HG03095 (cell line): ENCODE results near the gene EXD3.
"Not testable (repeated sequence)": the region's sequence is repeated elsewhere in the genome, so short reads cannot be mapped to it uniquely, and the experiment has no call there.

Experiments used
- ATAC-seq: cut with Tn5 transposase; IDR thresholded peaks from one replicate; pipeline ENCODE4 v1.9.1; 2021; ENCODE audit warnings: moderate library complexity; ENCODE audit not compliant: unreplicated experiment

EXD3 gene

DNA sequence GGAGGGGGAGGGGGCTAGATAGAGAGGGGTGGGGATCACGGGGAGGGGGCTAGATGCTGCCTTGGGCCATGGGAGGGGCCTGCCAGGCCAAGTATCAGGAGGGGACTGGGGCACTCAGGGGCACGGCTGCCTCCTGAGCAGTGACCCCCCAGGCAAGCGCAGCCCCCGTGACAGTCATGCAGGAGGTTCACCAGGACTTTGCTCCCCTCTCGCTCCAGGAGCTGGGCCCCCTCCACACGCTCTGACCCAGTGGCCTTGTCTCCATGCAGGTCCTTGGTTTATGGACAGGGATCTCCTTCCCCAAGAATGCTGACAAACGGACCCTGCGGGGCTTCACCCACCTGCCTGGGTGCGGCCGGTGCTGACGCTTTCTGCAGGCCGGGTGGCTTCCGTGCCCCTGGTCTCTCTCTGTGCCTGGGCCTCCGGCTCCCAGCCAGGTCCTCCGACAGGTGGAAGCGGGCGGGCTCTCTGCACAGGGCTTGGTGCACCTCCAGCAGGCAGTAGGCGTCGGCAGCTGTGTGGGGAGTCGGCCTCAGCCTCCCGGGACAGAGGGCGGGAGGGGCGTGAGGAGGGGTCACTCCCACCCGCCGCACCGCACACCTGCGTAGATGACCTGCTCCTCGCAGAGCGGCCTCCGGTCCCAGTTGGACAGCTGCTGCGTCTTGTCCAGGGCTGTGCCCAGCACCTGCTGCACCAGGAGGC is 74.0 kb downstream of the EXD3 start:
- ATAC-seq, result no peak

DNA sequence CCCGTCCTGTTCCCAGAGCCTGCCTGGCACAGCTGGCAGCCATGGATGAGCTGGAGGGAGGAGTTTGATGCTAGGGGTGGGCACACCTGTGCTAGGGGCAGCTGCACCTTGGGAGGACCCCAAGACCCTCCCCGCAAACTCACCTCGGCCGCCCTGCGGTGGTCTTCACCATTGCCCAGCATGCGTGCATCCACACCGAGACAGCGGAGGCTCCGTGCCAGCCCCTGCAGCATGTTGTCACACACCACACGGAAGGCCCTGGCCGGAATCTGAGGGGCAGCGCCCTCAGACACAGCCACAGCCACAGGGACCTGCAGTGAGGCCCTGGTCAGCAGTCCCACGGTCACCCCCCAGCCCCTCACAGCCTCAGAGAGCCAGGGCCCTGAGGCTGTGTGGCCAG is 75.0 kb downstream of the EXD3 start:
- no peak for ATAC-seq

DNA sequence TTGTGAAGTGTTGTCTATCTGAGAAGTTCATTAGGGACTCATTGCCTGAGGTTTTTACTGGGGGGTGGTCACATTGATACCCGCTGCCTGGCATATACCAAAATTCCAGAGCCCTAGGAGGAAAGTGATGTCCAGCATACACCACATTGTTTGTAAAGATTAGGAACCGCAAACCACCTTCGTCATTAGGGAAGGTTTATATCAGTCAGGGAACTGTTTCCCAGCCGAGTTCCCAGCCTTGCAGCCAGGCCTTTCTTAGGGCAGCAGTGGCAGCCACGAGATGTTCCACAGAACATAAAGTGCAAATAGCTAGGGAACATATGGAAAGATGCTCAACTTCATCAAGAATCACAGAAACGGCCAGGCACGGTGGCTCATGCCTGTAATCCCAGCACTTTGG is 80.5 kb downstream of the EXD3 start:
- ATAC-seq, result no peak

DNA sequence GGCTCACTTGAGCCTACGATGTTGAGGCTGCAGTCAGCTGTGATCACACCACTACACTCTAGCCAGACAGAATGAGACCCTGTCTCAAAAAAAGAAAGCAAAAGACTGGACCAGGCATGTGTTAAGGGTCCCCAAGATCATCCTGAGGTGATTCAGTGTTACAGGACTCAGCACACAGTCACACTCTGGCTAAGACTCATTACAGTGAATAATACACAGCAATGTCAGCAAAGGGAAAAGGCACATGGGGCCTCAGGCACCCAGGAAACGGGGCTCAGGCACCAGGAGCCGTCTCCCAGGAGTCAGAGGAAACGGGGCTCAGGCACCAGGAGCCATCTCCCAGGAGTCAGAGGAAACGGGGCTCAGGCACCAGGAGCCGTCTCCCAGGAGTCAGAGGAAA is 81.7 kb downstream of the EXD3 start:
- no peak for ATAC-seq

DNA sequence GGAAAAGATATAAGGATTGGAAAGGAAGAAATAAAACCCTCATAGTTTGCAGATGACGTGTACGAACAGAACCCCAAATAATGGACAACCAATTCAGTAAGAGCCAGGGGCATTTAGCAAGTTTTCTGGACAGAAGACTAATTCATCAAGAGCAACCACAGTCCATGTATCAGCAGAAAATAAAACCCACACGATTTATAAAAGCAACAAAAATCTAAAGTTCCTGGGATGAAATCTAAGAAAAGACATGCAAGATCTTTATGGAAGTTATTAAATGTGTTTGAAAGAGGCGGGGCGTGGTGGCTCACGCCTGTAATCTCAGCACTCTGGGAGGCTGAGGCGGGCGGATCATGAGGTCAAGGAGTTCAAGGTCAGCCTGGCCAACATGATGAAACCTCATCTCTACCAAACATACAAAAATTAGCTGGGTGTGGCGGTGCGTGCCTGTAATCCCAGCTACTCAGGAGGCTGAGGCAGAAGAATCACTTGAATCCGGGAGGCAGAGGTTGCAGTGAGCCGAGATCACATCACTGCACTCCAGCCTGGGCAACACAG is 83.0 kb downstream of the EXD3 start:
- not testable (repeated sequence) for ATAC-seq

DNA sequence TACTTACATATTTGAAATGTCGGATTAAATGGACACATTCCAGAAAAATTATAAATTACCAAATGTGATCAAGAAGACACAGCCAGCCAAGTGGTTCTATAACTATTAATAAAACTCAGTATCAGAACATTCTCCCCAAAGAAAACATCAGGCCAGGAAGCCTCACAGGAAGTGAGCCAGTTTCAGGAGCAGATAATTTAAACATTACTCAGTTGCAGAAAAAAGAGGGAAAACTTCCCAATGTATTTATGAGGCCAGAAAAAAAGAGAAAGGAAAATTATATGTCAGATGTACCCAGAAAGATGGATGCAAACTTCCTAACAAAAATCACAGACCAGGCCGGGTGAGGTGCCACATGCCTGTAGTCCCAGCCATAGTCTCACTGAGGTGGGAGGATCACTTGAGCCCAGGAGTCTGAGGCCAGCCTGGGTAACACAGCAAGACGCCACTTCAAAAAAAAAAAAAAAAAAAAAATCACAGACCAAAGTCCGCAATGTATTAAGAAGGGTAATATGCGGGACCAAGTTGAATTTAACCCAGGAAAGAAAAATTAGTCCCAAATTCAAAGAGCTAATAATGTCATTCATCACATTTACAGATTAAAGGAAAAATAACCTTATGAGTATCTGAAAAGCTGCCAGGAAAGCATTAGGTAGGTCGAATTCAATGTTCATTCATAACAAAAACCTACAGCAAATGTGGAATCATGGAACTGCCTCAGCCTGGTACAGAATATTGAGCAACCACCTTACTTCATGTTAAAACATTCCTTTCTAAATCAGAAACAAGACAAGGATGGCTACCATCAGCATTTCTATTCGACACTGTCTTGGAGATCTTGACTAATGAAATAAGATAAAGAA is 83.7 kb downstream of the EXD3 start:
- ATAC-seq, result no peak

DNA sequence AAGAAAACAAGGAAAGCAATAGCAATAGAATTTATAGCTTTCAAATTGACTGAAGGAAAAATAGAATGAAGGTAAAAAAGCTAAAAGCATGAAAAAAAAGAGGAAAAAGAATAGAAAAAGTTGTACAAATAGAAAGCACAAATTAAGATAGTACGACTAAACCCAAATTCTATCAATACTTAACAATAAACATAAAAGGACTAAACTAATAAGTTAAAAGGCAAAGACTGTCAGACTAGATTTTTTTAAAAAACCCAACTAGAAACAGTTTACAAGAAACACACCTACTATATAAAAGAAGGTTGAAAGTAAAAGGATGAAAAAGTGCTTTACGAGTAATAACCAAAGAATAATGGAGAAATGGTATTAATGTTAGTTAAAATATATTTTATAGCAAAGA is 86.2 kb downstream of the EXD3 start:
- no peak for ATAC-seq

DNA sequence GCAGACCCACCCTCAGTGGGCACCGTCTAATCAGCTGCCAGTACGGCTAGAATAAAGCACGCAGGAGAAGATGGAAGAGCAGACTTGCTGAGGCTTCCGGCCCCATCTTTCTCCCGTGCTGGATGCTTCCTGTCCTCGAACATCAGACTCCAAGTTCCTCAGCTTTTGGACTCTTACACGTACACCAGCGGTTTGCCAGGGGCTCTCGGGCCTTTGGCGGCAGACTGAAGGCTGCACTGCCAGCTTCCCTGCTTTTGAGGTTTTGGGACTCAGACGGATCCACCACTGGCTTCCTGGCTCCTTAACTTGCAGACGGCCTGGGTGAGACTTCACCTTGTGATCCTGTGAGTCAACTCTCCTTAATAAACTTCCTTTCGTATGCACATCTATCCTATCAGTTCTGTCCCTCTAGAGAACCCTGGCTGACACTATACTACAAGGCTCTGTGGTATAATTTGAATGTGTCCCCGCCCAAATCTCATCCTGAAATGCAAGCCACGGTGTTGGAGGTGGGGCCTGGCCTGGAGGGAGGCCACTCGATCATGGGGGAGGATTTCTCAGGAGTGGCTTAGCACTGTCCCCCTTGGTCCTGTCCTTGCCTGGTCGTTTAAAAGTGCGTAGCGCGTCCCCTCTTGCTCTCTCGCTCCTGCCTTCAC is 89.8 kb downstream of the EXD3 start:
- no peak for ATAC-seq

DNA sequence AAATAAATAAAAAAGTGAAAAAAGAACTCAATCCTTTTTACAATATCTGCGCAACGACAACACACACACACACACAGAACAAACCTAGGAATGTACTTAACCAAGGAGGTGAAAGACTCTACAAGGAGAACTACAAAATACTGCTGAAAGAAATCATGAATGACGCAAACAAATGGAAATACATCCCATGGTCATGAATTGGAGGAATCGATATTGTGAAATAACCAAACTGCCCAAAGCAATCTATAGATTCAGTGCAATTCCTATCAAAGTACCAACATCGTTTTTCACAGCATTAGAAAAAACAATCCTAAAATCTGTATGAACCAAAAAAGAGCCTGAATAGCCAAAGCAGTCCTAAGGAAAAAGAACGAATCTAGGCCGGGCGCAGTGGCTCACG is 91.0 kb downstream of the EXD3 start:
- no peak for ATAC-seq

DNA sequence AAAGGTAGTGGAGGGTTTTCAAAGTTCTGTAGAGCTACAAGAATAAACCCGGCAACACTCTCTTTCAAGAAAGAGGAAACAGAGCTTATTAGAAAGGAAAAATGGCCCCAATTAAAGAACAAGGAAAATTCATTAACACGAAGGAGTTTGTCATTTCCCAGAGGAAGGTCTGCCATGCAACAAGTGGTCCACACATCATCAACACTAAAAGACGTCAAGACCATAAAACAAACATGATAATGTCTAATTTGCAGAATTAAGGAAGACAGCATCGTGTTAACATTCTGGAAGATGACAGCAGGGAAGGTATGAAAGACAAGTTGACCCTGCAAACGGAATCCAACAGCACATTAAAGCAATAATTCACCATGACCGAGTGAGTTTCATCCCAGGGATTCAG is 92.3 kb downstream of the EXD3 start:
- ATAC-seq, result no peak

DNA sequence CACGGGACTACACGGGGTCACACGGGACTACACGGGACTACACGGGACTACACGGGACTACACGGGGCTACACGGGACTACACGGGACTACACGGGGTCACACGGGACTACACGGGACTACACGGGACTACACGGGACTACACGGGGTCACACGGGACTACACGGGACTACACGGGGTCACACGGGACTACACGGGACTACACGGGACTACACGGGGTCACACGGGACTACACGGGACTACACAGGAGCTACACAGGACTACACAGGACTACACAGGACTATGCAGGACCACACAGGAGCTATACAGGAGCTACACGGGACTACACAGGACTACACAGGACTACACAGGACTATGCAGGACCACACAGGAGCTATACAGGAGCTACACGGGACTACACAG is 93.4 kb downstream of the EXD3 start:
- not testable (repeated sequence) for ATAC-seq

DNA sequence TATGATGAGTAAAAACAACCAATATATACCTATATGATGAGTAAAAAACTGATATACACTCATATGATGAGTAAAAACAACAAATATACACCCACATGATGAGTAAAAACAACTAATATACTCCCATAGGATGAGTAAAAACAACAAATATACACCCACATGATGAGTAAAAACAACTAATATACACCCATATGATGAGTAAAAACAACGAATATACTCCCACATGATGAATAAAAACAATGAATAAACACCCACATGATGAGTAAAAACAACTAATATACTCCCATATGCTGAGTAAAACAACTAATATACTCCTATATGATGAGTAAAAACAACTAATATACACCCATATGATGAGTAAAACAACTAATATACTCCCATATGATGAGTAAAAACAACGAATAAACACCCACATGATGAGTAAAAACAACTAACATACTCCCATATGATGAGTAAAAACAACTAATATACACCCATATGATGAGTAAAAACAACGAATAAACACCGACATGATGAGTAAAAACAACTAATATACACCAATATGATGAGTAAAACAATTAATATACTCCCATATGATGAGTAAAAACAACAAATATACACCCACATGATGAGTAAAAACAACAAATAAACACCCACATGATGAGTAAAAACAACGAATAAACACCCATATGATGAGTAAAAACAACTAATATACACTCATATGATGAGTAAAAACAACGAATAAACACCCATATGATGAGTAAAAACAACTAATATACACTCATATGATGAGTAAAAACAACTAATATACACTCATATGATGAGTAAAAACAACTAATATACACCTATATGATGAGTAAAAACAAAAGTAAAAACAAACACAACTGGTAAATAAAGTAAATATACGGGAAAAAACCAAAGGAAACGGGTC is 95.1 kb downstream of the EXD3 start:
- ATAC-seq, result not testable (repeated sequence)

DNA sequence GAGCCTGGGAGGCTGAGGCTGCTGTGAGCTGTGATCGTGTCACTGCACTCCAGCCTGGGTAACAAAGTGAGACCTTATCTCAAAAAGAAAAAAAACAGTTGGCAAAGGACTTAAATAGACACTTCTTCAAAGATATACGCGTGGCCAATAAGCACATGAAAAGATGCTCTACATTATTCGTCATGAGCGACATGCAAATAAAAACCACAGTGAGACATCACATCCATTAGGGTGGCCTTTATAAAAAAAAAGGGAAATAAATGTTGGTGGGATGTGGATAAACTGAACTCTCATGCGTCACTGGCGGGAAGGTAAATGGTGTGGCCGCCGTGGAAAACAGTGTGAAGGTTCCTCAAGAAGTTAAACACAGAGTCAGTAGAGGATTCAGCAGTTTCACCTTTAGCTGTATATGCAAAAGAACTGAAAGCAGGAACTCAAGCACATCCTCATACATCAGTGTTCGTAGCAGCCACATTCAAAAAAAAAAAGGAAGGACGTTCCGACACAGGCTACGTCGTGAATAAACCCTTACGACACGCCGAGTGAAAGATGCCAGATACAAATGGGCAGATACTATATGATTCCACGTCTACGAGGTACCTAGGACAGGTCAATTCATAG is 96.4 kb downstream of the EXD3 start:
- ATAC-seq, result no peak

DNA sequence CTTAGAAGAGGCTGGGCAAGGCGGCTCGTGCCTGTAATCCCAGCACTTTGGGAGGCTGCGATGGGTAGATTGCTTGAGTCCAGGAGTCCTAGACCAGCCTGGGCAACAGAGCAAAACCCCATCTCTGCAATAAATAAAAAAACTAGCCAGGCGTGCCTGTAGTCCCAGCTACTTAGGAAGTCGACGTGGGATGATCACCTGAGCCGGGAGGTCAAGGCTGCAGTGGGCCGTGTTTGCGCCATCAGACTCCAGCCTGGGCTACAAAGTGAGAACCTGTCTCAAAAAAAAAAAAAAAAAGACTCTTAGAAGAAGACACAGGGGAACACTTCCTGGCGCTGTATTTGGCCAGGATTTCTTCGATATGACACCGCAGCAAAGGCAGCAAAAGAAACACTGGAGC is 97.2 kb downstream of the EXD3 start:
- no peak for ATAC-seq

DNA sequence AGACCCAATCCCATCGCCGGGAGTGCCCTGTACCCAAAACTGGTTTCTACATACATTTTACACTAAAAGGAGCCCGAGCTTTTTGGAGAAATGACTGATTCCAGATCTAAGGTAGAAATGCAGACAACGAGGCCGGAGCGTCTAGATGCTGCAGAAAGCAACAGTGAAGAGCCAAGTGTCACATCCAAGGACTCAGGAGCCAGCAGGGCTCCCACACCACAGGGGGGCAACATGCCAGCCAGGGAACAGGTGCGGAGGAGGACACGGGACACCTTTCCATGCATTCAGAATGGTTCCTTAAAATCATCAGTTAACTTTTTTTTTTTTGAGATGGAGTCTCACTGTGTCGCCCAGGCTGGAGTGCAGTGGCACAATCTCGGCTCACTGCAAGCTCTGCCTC is 97.8 kb downstream of the EXD3 start:
- no peak for ATAC-seq

DNA sequence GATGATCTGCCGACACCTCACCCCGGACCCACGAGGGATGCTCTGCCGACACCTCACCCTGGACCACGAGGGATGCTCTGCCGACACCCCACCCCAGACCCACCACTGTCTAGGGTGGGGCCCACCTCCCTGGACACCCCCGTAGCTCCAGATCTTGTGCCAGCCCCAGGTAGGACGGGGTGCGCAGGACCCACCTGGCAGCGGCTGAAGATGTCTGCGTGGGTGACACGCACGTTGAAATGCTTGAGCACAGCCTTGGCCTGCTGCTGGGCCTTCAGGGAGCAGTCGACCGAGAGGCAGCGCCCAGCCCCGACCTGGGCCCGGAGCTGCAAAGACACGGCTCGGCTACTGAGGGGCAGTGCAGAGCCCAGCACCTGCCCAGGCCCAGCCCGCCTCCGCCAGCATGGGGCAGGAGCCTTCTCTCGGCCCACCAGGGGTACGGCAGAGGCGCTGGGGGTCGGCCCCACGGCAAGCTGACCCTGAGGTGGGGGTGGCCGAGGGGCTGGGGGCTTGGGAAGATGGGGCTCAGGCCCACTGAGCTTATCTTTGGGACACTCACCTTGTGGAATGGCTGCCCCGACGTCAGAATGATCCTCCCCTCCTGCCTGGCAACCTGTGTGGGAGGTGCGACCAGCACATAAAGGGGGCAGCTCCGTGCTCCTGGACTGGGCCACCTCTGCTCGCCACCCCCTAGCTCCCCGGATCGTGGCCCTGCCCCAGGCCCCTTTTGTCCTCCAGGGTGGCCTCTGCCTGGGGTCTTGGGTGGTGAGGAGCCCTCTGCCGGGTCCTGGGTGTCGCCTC is 99.2 kb downstream of the EXD3 start:
- no peak for ATAC-seq

DNA sequence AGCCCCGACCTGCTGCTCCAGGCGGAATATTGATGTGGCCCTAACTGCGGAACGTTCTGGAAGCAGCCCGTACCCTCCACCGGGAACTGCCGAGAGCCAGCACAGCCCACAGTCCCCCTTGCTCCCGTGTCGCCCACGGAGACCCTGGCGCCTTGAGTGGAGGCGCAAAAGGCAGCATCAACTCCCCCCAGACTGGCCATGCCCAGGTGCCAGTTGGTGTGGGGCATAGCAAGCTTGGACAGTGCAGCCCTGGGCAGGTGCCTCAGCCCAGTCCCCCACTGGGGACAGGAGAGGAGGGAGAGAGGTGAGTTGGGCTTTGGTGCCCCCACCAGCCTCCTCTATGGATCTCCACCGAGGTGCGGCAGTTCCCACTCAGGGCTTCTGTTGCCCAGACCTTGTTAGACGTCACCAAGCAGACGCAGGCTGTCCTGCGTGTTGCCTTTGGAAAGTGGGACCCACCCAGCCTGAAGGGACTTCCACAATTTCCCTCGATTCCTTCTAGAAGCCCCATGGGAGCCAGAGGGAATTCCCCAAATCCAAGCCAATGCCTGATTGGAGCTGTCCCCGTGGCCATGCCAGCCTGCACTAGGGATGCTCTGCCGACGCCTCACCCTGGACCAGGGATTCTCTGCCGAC is 101.1 kb downstream of the EXD3 start:
- no peak for ATAC-seq

DNA sequence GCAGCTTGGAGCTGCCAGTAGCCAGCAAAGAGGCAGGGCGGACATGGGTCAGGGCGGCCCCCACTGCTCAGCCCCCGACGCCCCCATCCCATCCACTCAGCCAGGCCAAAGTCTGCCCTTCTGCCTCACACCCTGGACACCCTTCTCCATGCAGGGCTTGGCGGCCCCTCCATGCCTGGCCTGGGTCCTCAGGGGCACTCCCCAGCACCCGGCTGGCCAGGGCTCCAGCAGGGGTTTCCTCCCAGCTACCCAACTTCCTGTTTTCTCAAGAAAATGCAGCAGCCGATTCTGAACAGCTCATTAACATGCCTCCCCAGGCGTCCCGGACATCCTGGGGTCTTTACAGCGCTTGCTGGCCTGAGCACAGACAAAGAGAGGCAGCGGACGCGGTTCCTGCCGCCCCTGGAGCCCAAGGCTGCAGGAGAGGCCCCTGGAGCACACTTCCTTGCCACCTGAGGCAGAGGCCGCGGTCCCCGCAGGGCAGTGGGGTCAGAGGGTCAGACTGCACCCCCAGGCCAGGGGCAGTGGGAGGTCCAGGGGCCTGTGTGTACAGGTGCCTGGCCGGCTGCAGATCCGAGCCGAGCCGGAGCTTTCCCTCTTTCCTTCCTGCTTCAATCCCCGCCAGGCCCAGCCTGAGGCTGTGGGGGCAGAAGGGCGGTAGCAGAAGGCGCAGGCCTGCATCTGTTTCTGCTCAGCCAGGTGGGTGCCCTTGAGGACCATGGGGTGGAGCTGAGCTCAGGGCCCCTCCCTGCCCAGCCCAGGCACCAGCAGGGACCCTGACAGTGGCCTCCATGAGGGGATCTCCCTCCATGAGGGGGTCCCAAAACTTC is 102.2 kb downstream of the EXD3 start:
- ATAC-seq, result no peak
